ENCODE data around the gene ARHGAP15.

The ARHGAP15 gene

GRCh38 chr2:143635936-143636335 is 506.7 kb downstream of the ARHGAP15 start:
- no peak overlapping the region for H3K9ac ChIP-seq (ENCODE audit: low read length)
- no peak overlapping the region for H2AFZ ChIP-seq (ENCODE audit: low read length)
- H3K4me3 ChIP-seq (ENCODE audit: low read length), result no peak overlapping the region
- no peak overlapping the region for H3K27ac ChIP-seq (ENCODE audit: low read length)
- DNase-seq, result no peak
- no peaks in the 10 kb centered on the region for H4K20me1 ChIP-seq (ENCODE audit: insufficient read depth, low read length)
- H3K4me1 ChIP-seq (ENCODE audit: low read length), result no peaks in the 10 kb centered on the region
- no peaks in the 10 kb centered on the region for H3K9me2 ChIP-seq (replicated peaks; ENCODE audit: insufficient read depth, low read length)
- no peaks in the 10 kb centered on the region for H3F3A ChIP-seq (ENCODE audit: insufficient read depth, low read length)
- no peaks in the 10 kb centered on the region for H3K36me3 ChIP-seq (replicated peaks; ENCODE audit: insufficient read depth, low read length)
- no peaks in the 10 kb centered on the region for H3K9me3 ChIP-seq (replicated peaks; ENCODE audit: insufficient read depth, low read length)
- H3K79me2 ChIP-seq (ENCODE audit: low read length), result no peaks in the 10 kb centered on the region
- no peak overlapping the region for H3K4me2 ChIP-seq (ENCODE audit: low read depth, low read length)
- no peak for TF ChIP-seq CTCF (IDR thresholded peaks at IDR 0.05; ENCODE audit: low read length)
- no peak for TF ChIP-seq EZH2 (optimal IDR thresholded peaks at IDR 0.05; ENCODE audit: low read depth, low read length)
- TF ChIP-seq EZH2phosphoT487 (IDR thresholded peaks at IDR 0.05; ENCODE audit: low read length), result no peak
- H3K27me3 ChIP-seq (replicated peaks; ENCODE audit: insufficient read depth, low read length), result no peaks in the 10 kb centered on the region

GRCh38 chr2:143640826-143641225 is 511.6 kb downstream of the ARHGAP15 start:
- no peak for DNase-seq
- TF ChIP-seq CTCF (IDR thresholded peaks at IDR 0.05; ENCODE audit: low read length), result no peak
- Histone ChIP-seq H3K4me3 (ENCODE audit: low read length) (no peak overlapping the region), H3K9me3 (replicated peaks; ENCODE audit: insufficient read depth, low read length) (no peaks in the 10 kb centered on the region), H3K9ac (ENCODE audit: low read length) (no peak overlapping the region), H3K79me2 (ENCODE audit: low read length) (no peaks in the 10 kb centered on the region), H3K4me1 (ENCODE audit: low read length) (no peaks in the 10 kb centered on the region), H3F3A (ENCODE audit: insufficient read depth, low read length) (no peaks in the 10 kb centered on the region), H3K4me2 (ENCODE audit: low read depth, low read length) (no peak overlapping the region), H3K9me2 (replicated peaks; ENCODE audit: insufficient read depth, low read length) (no peaks in the 10 kb centered on the region), H3K36me3 (replicated peaks; ENCODE audit: insufficient read depth, low read length) (no peaks in the 10 kb centered on the region), H2AFZ (ENCODE audit: low read length) (no peak overlapping the region), H3K27me3 (replicated peaks; ENCODE audit: insufficient read depth, low read length) (no peaks in the 10 kb centered on the region), H4K20me1 (ENCODE audit: insufficient read depth, low read length) (no peaks in the 10 kb centered on the region), H3K27ac (ENCODE audit: low read length) (no peak overlapping the region)

GRCh38 chr2:143645921-143646645 is 516.9 kb downstream of the ARHGAP15 start:
- DNase-seq, result no peak

More at GRCh38 chr2:143645921-143646645, 516.9 kb downstream of the ARHGAP15 start:
- Histone ChIP-seq H3K4me1 (ENCODE audit: low read length) (no peaks in the 10 kb centered on the region), H3K27me3 (replicated peaks; ENCODE audit: insufficient read depth, low read length) (no peaks in the 10 kb centered on the region), H3K79me2 (ENCODE audit: low read length) (no peaks in the 10 kb centered on the region), H4K20me1 (ENCODE audit: insufficient read depth, low read length) (no peaks in the 10 kb centered on the region), H3K36me3 (replicated peaks; ENCODE audit: insufficient read depth, low read length) (no peaks in the 10 kb centered on the region), H3K27ac (ENCODE audit: low read length) (no peak overlapping the region), H3K9me2 (replicated peaks; ENCODE audit: insufficient read depth, low read length) (no peaks in the 10 kb centered on the region), H3K9me3 (replicated peaks; ENCODE audit: insufficient read depth, low read length) (no peaks in the 10 kb centered on the region), H3K4me2 (ENCODE audit: low read depth, low read length) (no peak overlapping the region), H3F3A (ENCODE audit: insufficient read depth, low read length) (no peaks in the 10 kb centered on the region), H3K9ac (ENCODE audit: low read length) (no peak overlapping the region), H2AFZ (ENCODE audit: low read length) (no peak overlapping the region), H3K4me3 (ENCODE audit: low read length) (no peak overlapping the region)
- TF ChIP-seq EZH2 (optimal IDR thresholded peaks at IDR 0.05; ENCODE audit: low read depth, low read length) (no peak), EZH2phosphoT487 (IDR thresholded peaks at IDR 0.05; ENCODE audit: low read length) (no peak), CTCF (IDR thresholded peaks at IDR 0.05; ENCODE audit: low read length) (no peak)

Measured in MM.1S (cell line).